HepG2 (cell line): Measurements from ENCODE around the gene WLS. TPM values are rescaled to one million over a fixed set of nuclear protein-coding genes. Genes with fewer than 3 reads are reported as not detected.

Experiments used
- KLF15 ChIP-seq: sonication (generic); formaldehyde crosslinking; IDR thresholded peaks from 2 replicates; pipeline ENCODE4 v1.8.1; 2023; ENCODE audit warnings: borderline replicate concordance, mild to moderate bottlenecking, inconsistent platforms, missing genetic modification reagents, mixed read lengths
- PRDM4 ChIP-seq: sonication (generic); formaldehyde crosslinking; IDR thresholded peaks from 2 replicates; pipeline ENCODE4 v1.9.0; 2021; ENCODE audit warnings: missing genetic modification reagents, borderline replicate concordance
- RAD51 ChIP-seq: fragments of 450-650 bp; IDR thresholded peaks from 2 replicates; pipeline ENCODE4 v1.6.1; 2016; ENCODE audit warnings: borderline replicate concordance
- SUZ12 ChIP-seq: fragments of 150-350 bp; IDR thresholded peaks from 2 replicates; pipeline ENCODE4 v1.6.1; 2014; ENCODE audit warnings: low read depth, low read length
- UBTF ChIP-seq: sonication (generic); formaldehyde crosslinking; IDR thresholded peaks from 2 replicates; pipeline ENCODE4 v1.4.0; 2020; ENCODE audit warnings: mild to moderate bottlenecking, missing genetic modification reagents
- YEATS4 ChIP-seq: sonication (generic); formaldehyde crosslinking; IDR thresholded peaks from 2 replicates; pipeline ENCODE4 v1.4.0; 2020; ENCODE audit warnings: missing genetic modification reagents, borderline replicate concordance
- ZFP36L1 ChIP-seq: sonication (generic); formaldehyde crosslinking; IDR thresholded peaks from 2 replicates; pipeline ENCODE4 v1.8.0; 2022; ENCODE audit warnings: mild to moderate bottlenecking, missing genetic modification reagents, moderate library complexity
- ZNF235 ChIP-seq: sonication (generic); formaldehyde crosslinking; IDR thresholded peaks from 2 replicates; pipeline ENCODE4 v1.8.1; 2023; ENCODE audit warnings: mild to moderate bottlenecking, missing genetic modification reagents, borderline replicate concordance
- ZNF3 ChIP-seq: IDR thresholded peaks from 2 replicates; pipeline ENCODE4 v1.7.0; 2017; ENCODE audit warnings: inconsistent platforms
- polyA plus RNA-seq, 8 experiments: library from polyadenylated mRNA; depleted of rRNA in 3 of 8; stranded (reverse) in 7 of 8; unstranded in 1 of 8; fragments of >200 nt; fragmentation: Illumina TruSeq in 4 of 8; extraction: Trizol in 4 of 8; gene quantifications; 2 replicates each; pipeline versions ENCODE4 v1.2.1 to v1.2.3, GENCODE V29; 2011 to 2016; ENCODE audit warnings: low read depth in 4 of 8, missing spikeins in 1 of 8, mixed read lengths in 1 of 8; ENCODE audit not compliant: insufficient read depth in 1 of 8
- total RNA-seq, 5 experiments: library from RNA; depleted of rRNA; stranded (reverse); fragments of >200 nt; fragmentation: Illumina TruSeq; extraction: Trizol; gene quantifications; 2 replicates each; pipeline ENCODE4 v1.2.3, GENCODE V29; 2016; ENCODE audit warnings: low read depth in 1 of 5

WLS gene
- total and polyA plus RNA-seq, 2 of the 13 experiments (the other 11 are each of a cell fraction or from before 2014, with no cell fraction given) = not detected

- TF ChIP-seq PRDM4 (CRISPR knock-in tag) (no peak), ZNF235 (CRISPR knock-in tag) (no peak), RAD51 (no peak), UBTF (CRISPR knock-in tag) (no peak), SUZ12 (no peak), ZFP36L1 (CRISPR knock-in tag) (no peak), ZNF3 (CRISPR knock-in tag) (no peak), YEATS4 (no peak), KLF15 (no peak)
Observed at GRCh38 chr1:68229650-68230483, 2.5 kb downstream of the WLS start (continued).
